HCT116 (cell line): ENCODE results near the gene UTP20. TPM values are rescaled to one million over a fixed set of nuclear protein-coding genes. Genes with fewer than 3 reads are reported as not detected.
"Not testable (repeated sequence)": the region's sequence is repeated elsewhere in the genome, so short reads cannot be mapped to it uniquely, and the experiment has no call there.

Experiments used
- ATAC-seq: fragments of 200-7000 bp; cut with Tn5 transposase; 2 replicates; pipeline ENCODE4 v1.9.1; 2020; ENCODE audit warnings: mild to moderate bottlenecking, moderate library complexity
- BruUV-seq: library from RNA; stranded (reverse); fragments of 400-500 nt; replicated peaks from 2 replicates; lab custom pipeline; 2021; lab: Mats Ljungman, UMichigan
- CTCF ChIA-PET: fragments of 300-600 bp; sonication (Branson Sonifier 250); formaldehyde crosslinking; loops from one replicate; lab custom pipeline; 2021; ENCODE audit warnings: antibody characterized with exemption; lab: Charles Lee
- POLR2A ChIA-PET: fragments of 300-600, 350-600 bp; sonication (Branson Sonifier 250); formaldehyde crosslinking; loops from one replicate; lab custom pipeline; 2021; ENCODE audit warnings: antibody characterized with exemption; lab: Charles Lee
- RAD21 ChIA-PET, 2 experiments: fragments of 300-600 bp; sonication (Branson Sonifier 250); formaldehyde crosslinking; loops; one replicate each; lab custom pipeline; 2023; ENCODE audit warnings: low total read pairs in 2 of 2; ENCODE audit not compliant: uncharacterized antibody in 2 of 2, unreplicated experiment in 2 of 2, low non-redundant PET in 1 of 2; lab: Charles Lee
- DNase-seq: peaks from one replicate; pipeline ENCODE4 v3.0.0-alpha.2; 2010; ENCODE audit warnings: low read depth, low spot score
- H2AFZ ChIP-seq: fragments of 200-600 bp; shearing (Covaris generic), sonication (generic); 2 replicates; pipeline ENCODE4 v1.6.1; 2017; ENCODE audit warnings: low read depth, mixed run types, mixed read lengths, antibody characterized with exemption, low read length; ENCODE audit not compliant: poor library complexity, severe bottlenecking
- H3K27ac ChIP-seq: 2 replicates; pipeline ENCODE4 v1.5.1; 2012; ENCODE audit warnings: low read depth, low read length
- H3K27me3 ChIP-seq: fragments of 200-600 bp; sonication (generic); 2 replicates; pipeline ENCODE4 v1.6.1; 2016; ENCODE audit warnings: mixed run types, low read length, mixed read lengths; ENCODE audit not compliant: insufficient read depth
- H3K36me3 ChIP-seq, 2 experiments: fragments of 200-500 bp in 1 of 2; fragments of 200-600 bp in 1 of 2; sonication (Bioruptor generic) in 1 of 2; sonication (generic) in 1 of 2; 2 replicates each; pipeline versions ENCODE4 v1.5.1 to v1.6.1; 2014 to 2016; ENCODE audit warnings: low read length in 2 of 2, inconsistent platforms in 1 of 2, mixed read lengths in 1 of 2, mixed run types in 1 of 2; ENCODE audit not compliant: insufficient read depth in 2 of 2, control insufficient read depth in 1 of 2
- H3K4me1 ChIP-seq, 2 experiments: fragments of 200-600 bp in 1 of 2; sonication (generic) in 1 of 2; 2 replicates each; pipeline versions ENCODE4 v1.5.1 to v1.6.1; 2012 to 2017; ENCODE audit warnings: low read length in 2 of 2, inconsistent platforms in 1 of 2, mild to moderate bottlenecking in 1 of 2, mixed read lengths in 1 of 2, mixed run types in 1 of 2, moderate library complexity in 1 of 2; ENCODE audit not compliant: insufficient read depth in 2 of 2, control insufficient read depth in 1 of 2
- H3K4me2 ChIP-seq: fragments of 200-600 bp; sonication (generic); 2 replicates; pipeline ENCODE4 v1.6.1; 2017; ENCODE audit warnings: mixed run types, low read length, mixed read lengths
- H3K4me3 ChIP-seq, 2 experiments: fragments of 200-600 bp in 1 of 2; sonication (generic) in 1 of 2; replicated peaks in 1 of 2; 2 replicates each; pipeline ENCODE4 v1.5.1; 2011 to 2016; ENCODE audit warnings: low read length in 2 of 2, control low read depth in 1 of 2, low read depth in 1 of 2, mild to moderate bottlenecking in 1 of 2, mixed read lengths in 1 of 2, mixed run types in 1 of 2
- H3K79me2 ChIP-seq: fragments of 200-600 bp; sonication (generic); 2 replicates; pipeline ENCODE4 v1.6.1; 2017; ENCODE audit warnings: mild to moderate bottlenecking, mixed run types, low read length, moderate library complexity, mixed read lengths; ENCODE audit not compliant: insufficient read depth
- H3K9ac ChIP-seq: fragments of 200-600 bp; sonication (generic); 2 replicates; pipeline ENCODE4 v1.6.1; 2016; ENCODE audit warnings: low read length, mixed read lengths
- H3K9me2 ChIP-seq: fragments of 200-600 bp; sonication (generic), shearing (Covaris generic); 2 replicates; pipeline ENCODE4 v1.6.1; 2017; ENCODE audit warnings: mixed run types, mild to moderate bottlenecking, moderate library complexity; ENCODE audit not compliant: insufficient read depth
- H3K9me3 ChIP-seq, 2 experiments: fragments of 200-500 bp in 1 of 2; fragments of 200-600 bp in 1 of 2; sonication (Bioruptor generic) in 1 of 2; sonication (generic) in 1 of 2; 2 replicates each; pipeline ENCODE4 v1.6.1; 2014 to 2017; ENCODE audit warnings: low read length in 2 of 2, mixed read lengths in 2 of 2, inconsistent platforms in 1 of 2, low read depth in 1 of 2, mild to moderate bottlenecking in 1 of 2, mixed run types in 1 of 2, moderate library complexity in 1 of 2; ENCODE audit not compliant: control insufficient read depth in 1 of 2, insufficient read depth in 1 of 2
- H4K20me1 ChIP-seq: fragments of 200-600 bp; sonication (generic), shearing (Covaris generic); 2 replicates; pipeline ENCODE4 v1.6.1; 2017; ENCODE audit warnings: mixed run types, mild to moderate bottlenecking, moderate library complexity; ENCODE audit not compliant: insufficient read depth
- POLR2AphosphoS5 ChIP-seq: IDR thresholded peaks from 2 replicates; pipeline ENCODE4 v1.6.1; 2011; ENCODE audit warnings: mild to moderate bottlenecking, low read depth, low read length, moderate library complexity
- REST ChIP-seq: IDR thresholded peaks from 2 replicates; pipeline ENCODE4 v1.6.1; 2012; ENCODE audit warnings: low read depth
- SIN3A ChIP-seq: IDR thresholded peaks from 2 replicates; pipeline ENCODE4 v1.6.1; 2012; ENCODE audit warnings: low read depth
- SP1 ChIP-seq: IDR thresholded peaks from 2 replicates; pipeline ENCODE4 v1.6.1; 2012; ENCODE audit warnings: low read depth
- ZFX ChIP-seq: fragments of 450-650 bp; IDR thresholded peaks from 2 replicates; pipeline ENCODE4 v1.6.1; 2017
- ZNF274 ChIP-seq: fragments of 200-500 bp; sonication (Bioruptor generic); IDR thresholded peaks from 2 replicates; pipeline ENCODE4 v1.6.1; 2014; ENCODE audit warnings: mild to moderate bottlenecking, low read depth, low read length, inconsistent platforms
- intact Hi-C: fragments of 100-400 bp; cut with micrococcal nuclease; formaldehyde crosslinking; loops from 2 replicates; pipeline ENCODE4 v1.10.0; 2022
- total RNA-seq: library from RNA; stranded (reverse); gene quantifications from one replicate; pipeline ENCODE4 v1.2.1, GENCODE V29; 2021; ENCODE audit not compliant: unreplicated experiment
- TF ChIP-seq, protein P1 (sequence below): IDR thresholded peaks from 2 replicates; pipeline ENCODE4 v1.6.1; 2012

UTP20 gene
- total RNA-seq, 1 experiment from 2014 or later, result 19.3 TPM

DNA sequence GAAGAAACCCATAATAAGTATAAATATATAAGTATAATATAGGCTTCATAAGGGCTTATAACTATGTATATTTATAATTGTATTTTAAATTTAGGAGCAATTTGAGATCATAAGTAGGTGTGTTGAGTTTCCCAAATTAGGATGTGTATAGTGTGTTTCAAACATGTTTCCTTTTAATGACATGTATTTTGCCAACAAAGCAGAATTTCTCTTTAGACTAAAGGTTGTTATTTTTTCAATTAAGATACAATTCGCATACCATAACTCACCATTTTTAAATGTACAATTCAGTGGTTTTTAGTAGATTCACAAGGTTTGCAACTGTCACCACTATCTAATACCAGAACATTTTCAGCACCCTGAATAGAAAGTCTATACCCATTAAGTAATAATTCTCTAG lies 135.3 kb downstream of the UTP20 start:
- no peak for ATAC-seq
- intact Hi-C loops, result loop anchor here (2.0 to 10.0 kb wide), 4 partner anchors 416 to 1460 kb away; partner anchors contain the start of gene GNPTAB
- CTCF ChIA-PET, result interaction anchor here (0.8 to 1.2 kb wide), 7 partner anchors 341 to 425 kb away, joined by 3 to 11 read pairs (median 4); no protein-coding TSS in a partner anchor

DNA sequence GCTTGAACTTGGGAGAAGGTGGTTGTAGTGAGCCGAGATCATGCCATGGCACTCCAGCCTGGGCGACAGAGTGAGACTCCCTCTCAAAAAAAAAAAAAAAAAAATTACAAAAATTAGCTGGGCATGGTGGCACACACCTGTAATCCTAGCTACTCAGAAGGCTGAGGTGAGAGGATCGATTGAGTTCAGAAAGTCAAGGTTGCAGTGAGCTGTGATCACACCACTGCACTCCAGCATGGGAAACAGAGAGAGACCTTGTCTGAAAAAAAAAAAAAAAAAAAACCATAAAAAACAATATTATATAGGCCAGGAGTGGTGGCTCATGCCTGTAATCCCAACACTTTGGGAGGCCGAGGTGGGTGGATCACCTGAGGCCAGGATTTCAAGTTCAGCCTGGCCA lies 142.2 kb downstream of the UTP20 start:
- H3K9me3 ChIP-seq, ATAC-seq, H4K20me1 ChIP-seq, H3K4me2 ChIP-seq, BruUV-seq, H2AFZ ChIP-seq, H3K36me3 ChIP-seq, H3K4me3 ChIP-seq, CTCF ChIA-PET, H3K79me2 ChIP-seq, H3K4me1 ChIP-seq, DNase-seq, POLR2A ChIA-PET, H3K27me3 ChIP-seq, intact Hi-C loops, H3K9me2 ChIP-seq, H3K9ac ChIP-seq, RAD21 ChIA-PET, H3K27ac ChIP-seq: not testable (repeated sequence)

More for the DNA sequence above, 135.3 kb downstream of the UTP20 start:
- H3K9me3 ChIP-seq, result no peaks in the 10 kb centered on the region
- H3K36me3 ChIP-seq, result no peaks in the 10 kb centered on the region
- POLR2A ChIA-PET, result no interaction called here
- BruUV-seq, result no TSS peak
- RAD21 ChIA-PET, result interaction anchor here in 1 of 2 experiments (0.9 kb wide), 1 partner anchor 425 kb away, joined by 3 read pairs; no protein-coding TSS in a partner anchor
- H3K4me1 ChIP-seq, result peaks cover 9 to 14% of the 10 kb centered on the region in 2 experiments
- no peaks in the 10 kb centered on the region for H3K79me2 ChIP-seq
- no peak overlapping the region for H3K4me3 ChIP-seq
- H3K27ac ChIP-seq, result no peak overlapping the region
- DNase-seq, result no peak
- TF ChIP-seq POLR2AphosphoS5, result no peak
- TF ChIP-seq, all 23 proteins: peak for 0
- Histone ChIP-seq H3K9me2 (no peaks in the 10 kb centered on the region), H2AFZ (no peak overlapping the region), H3K4me2 (no peak overlapping the region), H4K20me1 (no peaks in the 10 kb centered on the region), H3K27me3 (no peaks in the 10 kb centered on the region), H3K9ac (no peak overlapping the region)

DNA sequence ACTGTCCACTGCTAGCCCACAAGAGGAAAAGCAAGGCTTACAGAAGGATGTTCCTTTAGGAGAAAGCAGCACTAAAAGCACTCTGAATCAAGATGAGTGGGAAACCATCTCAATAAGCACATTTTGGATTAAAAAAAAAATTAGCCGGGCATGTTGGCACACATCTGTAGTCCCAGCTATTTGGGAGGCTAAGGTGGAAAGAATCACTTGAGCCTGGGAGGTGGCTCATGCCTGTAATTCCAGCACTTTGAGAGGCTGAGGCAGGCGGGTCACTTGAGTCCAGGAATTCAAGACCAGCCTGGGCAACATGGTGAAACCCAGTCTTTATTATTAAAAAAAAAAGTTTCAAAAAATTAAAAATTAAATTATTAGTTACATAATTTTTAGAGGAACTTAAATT lies 144.7 kb downstream of the UTP20 start:
- intact Hi-C loops, result loop anchor here (5.0 kb wide), 1 partner anchor 63 kb away; no protein-coding TSS in a partner anchor
- H3K4me3 ChIP-seq, result no peak overlapping the region
- no peak overlapping the region for H2AFZ ChIP-seq
- TF ChIP-seq REST (no peak), ZFX (no peak), ZNF274 (no peak), SP1 (no peak), SIN3A (no peak)
- TF ChIP-seq, protein P1, sequence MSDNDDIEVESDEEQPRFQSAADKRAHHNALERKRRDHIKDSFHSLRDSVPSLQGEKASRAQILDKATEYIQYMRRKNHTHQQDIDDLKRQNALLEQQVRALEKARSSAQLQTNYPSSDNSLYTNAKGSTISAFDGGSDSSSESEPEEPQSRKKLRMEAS, result no peak
- H3K9me2 ChIP-seq, result no peaks in the 10 kb centered on the region
- no peaks in the 10 kb centered on the region for H3K79me2 ChIP-seq
- no TSS peak for BruUV-seq
- no peak overlapping the region for H3K9ac ChIP-seq
- H4K20me1 ChIP-seq, result no peaks in the 10 kb centered on the region
- ATAC-seq (no peak), DNase-seq (no peak)
- H3K27ac ChIP-seq, result no peak overlapping the region
- no peaks in the 10 kb centered on the region for H3K4me1 ChIP-seq
- CTCF ChIA-PET, result no interaction called here
- no peaks in the 10 kb centered on the region for H3K27me3 ChIP-seq
- no peaks in the 10 kb centered on the region for H3K9me3 ChIP-seq
- no peaks in the 10 kb centered on the region for H3K36me3 ChIP-seq
- POLR2A ChIA-PET, result no interaction called here
- no peak overlapping the region for H3K4me2 ChIP-seq
- RAD21 ChIA-PET, result no interaction called here
